ENCODE results near the gene SSH3. TPM values are rescaled to one million over a fixed set of nuclear protein-coding genes. Genes with fewer than 3 reads are reported as not detected.

Gene SSH3
- total RNA-seq, 1 donor from 2014 or later = 7.1 TPM

DNA sequence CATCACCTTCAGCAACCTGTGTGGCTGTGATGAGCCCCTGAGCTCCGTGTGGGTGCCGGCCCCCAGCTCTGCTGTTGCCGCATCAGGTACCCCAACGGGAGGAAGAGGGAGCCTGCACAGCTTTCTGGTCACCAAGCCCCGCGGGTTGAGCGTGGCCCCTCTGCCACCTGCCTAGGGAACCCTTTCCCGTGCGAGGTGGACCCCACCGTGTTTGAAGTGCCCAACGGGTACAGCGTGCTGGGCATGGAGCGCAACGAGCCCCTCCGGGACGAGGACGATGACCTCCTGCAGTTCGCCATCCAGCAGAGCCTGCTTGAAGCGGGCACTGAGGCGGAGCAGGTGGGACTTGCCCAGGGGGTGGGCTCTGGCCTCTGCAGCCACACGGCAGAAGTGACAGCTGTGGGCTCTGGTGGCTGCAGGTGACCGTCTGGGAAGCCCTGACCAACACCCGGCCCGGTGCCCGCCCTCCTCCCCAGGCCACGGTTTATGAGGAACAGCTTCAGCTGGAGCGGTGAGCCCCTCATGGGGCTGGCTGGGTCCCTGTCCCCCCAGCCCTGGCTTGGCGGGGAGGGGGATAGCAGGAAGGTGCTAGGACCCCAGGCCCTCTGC lies 1.9 kb upstream of the SSH3 start:
- Mint-ChIP-seq H3K9me3 (peaks cover 2% of the 10 kb centered on the region), H3K4me3 (no peak overlapping the region), H3K27ac (no peak overlapping the region), H3K4me1 (no peaks in the 10 kb centered on the region), H3K27me3 (no peaks in the 10 kb centered on the region), H3K36me3 (ENCODE audit: low read depth) (peaks cover 33% of the 10 kb centered on the region)
- DNase-seq = no peak
- intact Hi-C loops (cut with micrococcal nuclease) = no loop called here

DNA sequence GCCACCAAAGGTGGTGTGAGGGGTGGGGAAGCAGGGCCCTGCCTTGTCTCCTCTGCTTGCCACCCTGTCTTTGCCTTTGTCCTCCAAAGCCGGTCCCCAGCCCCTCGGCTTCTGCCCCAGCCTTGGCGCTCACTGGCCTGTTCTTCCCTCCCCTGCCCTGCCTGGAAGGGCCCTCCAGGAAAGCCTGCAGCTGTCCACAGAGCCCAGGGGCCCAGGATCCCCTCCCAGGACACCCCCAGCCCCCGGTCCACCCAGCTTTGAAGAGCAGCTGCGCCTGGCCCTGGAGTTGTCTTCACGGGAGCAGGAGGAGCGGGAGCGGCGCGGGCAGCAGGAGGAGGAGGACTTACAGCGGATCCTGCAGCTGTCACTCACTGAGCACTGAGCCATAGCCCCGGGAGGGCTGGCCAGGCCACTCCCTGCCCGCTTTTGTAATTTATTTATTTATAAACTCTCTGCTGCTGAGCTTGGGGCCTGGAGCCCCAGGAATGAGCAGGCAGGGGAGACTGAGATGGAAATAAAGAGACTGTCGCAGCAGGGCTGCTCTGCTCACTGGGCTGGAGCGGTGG lies 1.3 kb upstream of the SSH3 start:
- H3K27ac Mint-ChIP-seq = no peak overlapping the region
- H3K4me3 Mint-ChIP-seq = peak overlapping the region; percentile 37
- DNase-seq = no peak
- intact Hi-C loops (cut with micrococcal nuclease) = no loop called here
- no peaks in the 10 kb centered on the region for H3K4me1 Mint-ChIP-seq
- no peaks in the 10 kb centered on the region for H3K27me3 Mint-ChIP-seq
- H3K36me3 Mint-ChIP-seq (ENCODE audit: low read depth) = peaks cover 27% of the 10 kb centered on the region
- no peaks in the 10 kb centered on the region for H3K9me3 Mint-ChIP-seq

DNA sequence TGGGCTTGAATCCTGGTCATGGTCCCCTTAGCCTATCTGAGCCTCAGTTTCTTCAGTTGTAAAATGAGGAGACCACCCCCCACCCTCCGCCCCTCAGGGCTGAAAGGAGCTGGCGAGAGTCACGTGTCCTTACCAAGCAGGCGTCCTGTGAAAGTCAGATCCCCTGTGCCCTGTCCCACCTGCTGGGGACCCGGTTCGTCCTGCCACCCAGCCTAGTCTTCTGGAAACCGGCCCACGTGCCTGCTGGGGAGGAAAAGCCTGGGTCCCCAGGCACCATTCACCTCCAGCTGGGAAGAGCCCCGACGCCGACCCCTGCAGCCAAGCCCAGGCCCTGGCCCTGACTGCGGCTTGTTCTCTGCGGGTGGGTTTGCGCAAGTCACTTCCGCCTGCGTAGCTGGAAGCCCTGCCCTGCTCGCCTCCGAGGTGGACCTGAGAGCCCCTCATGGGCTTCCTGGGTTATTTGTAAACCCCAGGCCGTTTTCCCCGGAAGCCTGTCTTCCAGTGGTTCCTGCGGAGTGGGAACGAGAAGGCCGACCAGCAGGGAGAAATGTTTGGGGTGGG lies 679 bp upstream of the SSH3 start:
- H3K27me3 Mint-ChIP-seq = no peaks in the 10 kb centered on the region
- peak overlapping the region; percentile 37 for H3K4me3 Mint-ChIP-seq
- intact Hi-C loops (cut with micrococcal nuclease) = no loop called here
- peaks cover 25% of the 10 kb centered on the region for H3K36me3 Mint-ChIP-seq (ENCODE audit: low read depth)
- H3K9me3 Mint-ChIP-seq = no peaks in the 10 kb centered on the region
- H3K4me1 Mint-ChIP-seq = no peaks in the 10 kb centered on the region
- DNase-seq = no peak
- no peak overlapping the region for H3K27ac Mint-ChIP-seq

DNA sequence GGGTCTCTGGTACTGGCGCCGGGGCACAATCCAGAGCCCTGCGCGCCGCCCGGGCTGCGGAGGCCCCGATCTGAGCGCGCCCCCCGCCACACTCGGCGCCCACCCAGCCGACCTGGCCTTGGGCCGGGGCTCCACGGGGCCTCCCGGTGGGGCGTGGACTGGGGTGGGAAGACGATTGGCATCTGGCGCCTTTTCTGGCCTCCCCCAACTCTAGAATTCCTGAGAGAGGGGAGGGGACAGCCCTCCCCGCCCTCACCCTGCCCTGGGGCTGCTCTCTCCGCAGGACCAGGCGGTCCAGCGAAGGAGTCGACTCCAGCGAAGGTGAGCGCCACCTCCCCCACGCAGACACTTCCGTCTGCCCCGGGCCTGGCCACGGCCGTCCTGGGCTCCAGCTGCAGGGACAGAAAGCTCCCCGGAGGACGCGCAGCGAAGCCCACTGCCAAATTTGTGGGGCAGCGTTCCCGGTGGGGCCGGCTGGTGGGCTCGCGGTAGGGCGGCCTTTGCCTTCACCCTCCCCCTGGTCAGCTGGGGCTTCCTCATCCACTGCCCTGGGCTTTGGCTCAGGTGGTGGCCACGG lies 593 bp downstream of the SSH3 start:
- intact Hi-C loops (cut with micrococcal nuclease) = no loop called here
- Mint-ChIP-seq H3K4me1 (no peaks in the 10 kb centered on the region), H3K36me3 (ENCODE audit: low read depth) (peaks cover 14% of the 10 kb centered on the region), H3K27me3 (no peaks in the 10 kb centered on the region), H3K4me3 (no peak overlapping the region), H3K27ac (no peak overlapping the region), H3K9me3 (no peaks in the 10 kb centered on the region)
- DNase-seq = no peak

DNA sequence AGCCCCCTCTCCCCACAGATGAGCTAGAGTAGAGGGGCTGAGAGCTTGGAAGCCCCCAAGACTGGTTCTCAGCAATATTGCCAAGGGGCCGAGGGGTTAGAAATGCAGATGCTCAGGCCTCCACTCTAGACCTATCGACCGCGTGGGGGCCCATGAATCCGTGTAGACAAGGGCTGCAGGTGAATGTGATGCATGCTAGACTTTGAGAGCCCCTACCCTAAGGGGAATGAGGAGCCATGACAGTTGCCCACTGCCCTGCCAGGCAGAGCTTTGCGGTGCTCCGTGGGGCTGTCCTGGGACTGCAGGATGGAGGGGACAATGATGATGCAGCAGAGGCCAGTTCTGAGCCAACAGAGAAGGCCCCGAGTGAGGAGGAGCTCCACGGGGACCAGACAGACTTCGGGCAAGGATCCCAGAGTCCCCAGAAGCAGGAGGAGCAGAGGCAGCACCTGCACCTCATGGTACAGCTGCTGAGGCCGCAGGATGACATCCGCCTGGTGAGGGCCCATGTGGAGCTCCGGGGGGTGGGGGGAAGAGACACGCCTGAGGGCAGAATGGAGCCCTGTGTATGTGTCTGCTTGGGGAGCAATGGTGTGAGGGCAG lies 1.3 kb downstream of the SSH3 start:
- no peak overlapping the region for H3K27ac Mint-ChIP-seq

DNA sequence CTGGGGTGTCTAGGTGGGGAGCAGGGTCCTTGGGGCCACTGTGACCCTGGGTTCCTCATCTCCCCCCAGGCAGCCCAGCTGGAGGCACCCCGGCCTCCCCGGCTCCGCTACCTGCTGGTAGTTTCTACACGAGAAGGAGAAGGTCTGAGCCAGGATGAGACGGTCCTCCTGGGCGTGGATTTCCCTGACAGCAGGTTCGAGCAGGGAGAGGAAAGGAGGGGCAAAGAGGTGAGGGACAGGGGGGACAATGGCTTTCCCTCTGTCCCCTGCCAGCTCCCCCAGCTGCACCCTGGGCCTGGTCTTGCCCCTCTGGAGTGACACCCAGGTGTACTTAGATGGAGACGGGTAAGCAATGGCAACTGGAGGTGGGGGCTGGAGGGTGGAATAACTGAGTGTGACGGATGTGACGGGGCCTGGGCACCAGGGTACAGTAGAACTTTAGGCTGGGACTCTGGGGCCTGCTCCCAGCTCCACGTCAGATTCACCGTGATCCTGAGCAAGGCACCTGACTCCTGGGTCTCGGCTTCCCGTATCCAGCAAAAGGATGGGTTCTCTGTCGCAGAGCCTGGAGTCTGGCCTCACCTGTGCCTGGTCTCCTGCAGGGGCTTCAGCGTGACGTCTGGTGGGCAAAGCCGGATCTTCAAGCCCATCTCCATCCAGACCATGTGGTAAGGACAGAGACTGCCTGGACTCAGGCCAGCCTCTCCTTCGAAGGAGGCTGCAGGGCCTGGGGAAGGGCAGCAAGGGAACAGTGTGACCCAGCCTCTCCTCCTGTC lies 3.6 kb downstream of the SSH3 start:
- Mint-ChIP-seq H3K27me3 (no peaks in the 10 kb centered on the region), H3K4me3 (no peak overlapping the region), H3K36me3 (ENCODE audit: low read depth) (peaks cover 7% of the 10 kb centered on the region), H3K4me1 (peaks cover 3% of the 10 kb centered on the region), H3K27ac (no peak overlapping the region), H3K9me3 (no peaks in the 10 kb centered on the region)
- intact Hi-C loops (cut with micrococcal nuclease) = no loop called here
- no peak for DNase-seq

More for the DNA sequence above, 1.3 kb downstream of the SSH3 start:
- DNase-seq = no peak
- Mint-ChIP-seq H3K27me3 (no peaks in the 10 kb centered on the region), H3K36me3 (ENCODE audit: low read depth) (peaks cover 10% of the 10 kb centered on the region), H3K9me3 (no peaks in the 10 kb centered on the region), H3K4me3 (no peak overlapping the region), H3K4me1 (no peaks in the 10 kb centered on the region)
- intact Hi-C loops (cut with micrococcal nuclease) = no loop called here

DNA sequence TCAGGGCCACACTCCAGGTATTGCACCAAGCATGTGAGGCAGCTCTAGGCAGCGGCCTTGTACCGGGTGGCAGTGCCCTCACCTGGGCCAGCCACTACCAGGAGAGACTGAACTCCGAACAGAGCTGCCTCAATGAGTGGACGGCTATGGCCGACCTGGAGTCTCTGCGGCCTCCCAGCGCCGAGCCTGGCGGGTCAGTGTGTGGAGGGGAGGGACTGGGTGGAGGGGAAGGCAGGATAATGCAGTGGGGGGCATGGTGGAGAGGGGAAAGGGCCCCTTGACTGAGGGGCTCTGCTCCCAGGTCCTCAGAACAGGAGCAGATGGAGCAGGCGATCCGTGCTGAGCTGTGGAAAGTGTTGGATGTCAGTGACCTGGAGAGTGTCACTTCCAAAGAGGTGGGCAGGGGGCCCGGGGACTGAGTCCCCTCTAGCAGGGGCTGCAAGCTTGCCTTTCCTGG lies 4.2 kb downstream of the SSH3 start:
- Mint-ChIP-seq H3K4me1 (peaks cover 8% of the 10 kb centered on the region), H3K36me3 (ENCODE audit: low read depth) (peaks cover 4% of the 10 kb centered on the region), H3K9me3 (no peaks in the 10 kb centered on the region), H3K27ac (no peak overlapping the region), H3K4me3 (no peak overlapping the region), H3K27me3 (no peaks in the 10 kb centered on the region)
- intact Hi-C loops (cut with micrococcal nuclease) = no loop called here
- DNase-seq = no peak

DNA sequence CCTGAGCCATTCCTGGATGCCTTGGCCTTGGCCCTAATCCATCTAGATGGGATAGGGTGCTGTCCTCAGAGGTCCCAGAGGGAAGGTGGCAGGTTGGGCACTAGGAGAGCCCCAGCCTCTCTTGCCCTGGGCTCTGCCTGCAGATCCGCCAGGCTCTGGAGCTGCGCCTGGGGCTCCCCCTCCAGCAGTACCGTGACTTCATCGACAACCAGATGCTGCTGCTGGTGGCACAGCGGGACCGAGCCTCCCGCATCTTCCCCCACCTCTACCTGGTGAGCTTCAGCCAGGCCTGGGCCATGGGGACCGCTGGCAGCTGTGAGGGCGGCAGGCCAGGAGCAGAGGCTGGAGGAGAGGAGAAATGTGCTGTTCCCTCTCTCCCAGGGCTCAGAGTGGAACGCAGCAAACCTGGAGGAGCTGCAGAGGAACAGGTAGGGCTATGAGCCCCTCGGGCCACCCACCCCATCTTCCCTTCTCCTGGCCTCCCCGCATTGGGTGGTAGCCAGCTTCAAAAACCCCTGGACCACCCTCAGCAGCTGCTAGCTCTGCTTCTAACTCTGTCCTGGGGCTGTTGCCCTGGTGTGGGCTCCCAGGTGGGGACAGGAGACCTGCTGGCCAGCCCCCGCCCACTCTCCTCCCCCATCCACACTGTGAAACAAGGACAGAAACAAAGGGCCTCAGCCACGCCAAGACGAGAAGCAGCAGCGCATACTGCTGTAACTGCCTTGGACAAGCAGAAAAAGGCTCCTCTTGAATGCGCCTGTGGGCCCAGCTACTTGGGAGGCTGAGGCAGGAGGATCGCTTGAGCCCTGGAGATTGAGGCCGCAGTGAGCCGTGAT lies 4.9 kb downstream of the SSH3 start:
- Mint-ChIP-seq H3K27ac (no peak overlapping the region), H3K4me1 (peaks cover 15% of the 10 kb centered on the region), H3K9me3 (no peaks in the 10 kb centered on the region), H3K36me3 (ENCODE audit: low read depth) (peaks cover 2% of the 10 kb centered on the region), H3K4me3 (no peak overlapping the region), H3K27me3 (no peaks in the 10 kb centered on the region)
- intact Hi-C loops (cut with micrococcal nuclease) = no loop called here
- DNase-seq = no peak

DNA sequence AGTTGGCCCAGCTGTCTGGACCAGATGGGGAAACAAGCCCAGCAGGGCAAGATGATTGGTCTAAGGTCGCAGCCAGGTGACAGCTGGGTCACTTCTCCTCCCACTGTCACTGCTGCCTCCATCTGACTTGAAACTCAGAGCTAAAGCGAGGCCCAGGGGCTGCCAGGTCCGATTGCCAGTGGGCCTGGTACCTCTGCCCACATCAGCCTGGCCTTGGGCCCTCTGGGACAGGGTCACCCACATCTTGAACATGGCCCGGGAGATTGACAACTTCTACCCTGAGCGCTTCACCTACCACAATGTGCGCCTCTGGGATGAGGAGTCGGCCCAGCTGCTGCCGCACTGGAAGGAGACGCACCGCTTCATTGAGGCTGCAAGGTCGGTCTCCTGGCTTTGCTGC lies 5.8 kb downstream of the SSH3 start:
- no peak overlapping the region for H3K4me3 Mint-ChIP-seq
- peak; percentile 52 for DNase-seq
- H3K27ac Mint-ChIP-seq = no peak overlapping the region
- H3K4me1 Mint-ChIP-seq = peaks cover 20% of the 10 kb centered on the region
- no peaks in the 10 kb centered on the region for H3K9me3 Mint-ChIP-seq
- peaks cover 2% of the 10 kb centered on the region for H3K36me3 Mint-ChIP-seq (ENCODE audit: low read depth)
- H3K27me3 Mint-ChIP-seq = no peaks in the 10 kb centered on the region
- intact Hi-C loops (cut with micrococcal nuclease) = no loop called here

DNA sequence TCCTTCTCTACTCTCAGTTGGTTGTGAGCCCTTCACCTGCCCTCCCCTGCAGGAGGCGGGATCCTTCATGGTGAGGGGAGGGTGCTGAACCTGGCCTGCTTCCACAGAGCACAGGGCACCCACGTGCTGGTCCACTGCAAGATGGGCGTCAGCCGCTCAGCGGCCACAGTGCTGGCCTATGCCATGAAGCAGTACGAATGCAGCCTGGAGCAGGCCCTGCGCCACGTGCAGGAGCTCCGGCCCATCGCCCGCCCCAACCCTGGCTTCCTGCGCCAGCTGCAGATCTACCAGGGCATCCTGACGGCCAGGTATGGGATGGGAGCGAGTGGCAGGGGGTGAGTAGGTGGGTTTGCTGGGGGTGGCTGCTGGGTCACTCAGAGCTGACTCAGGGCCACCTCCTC lies 6.3 kb downstream of the SSH3 start:
- peaks cover 2% of the 10 kb centered on the region for H3K36me3 Mint-ChIP-seq (ENCODE audit: low read depth)
- no peaks in the 10 kb centered on the region for H3K9me3 Mint-ChIP-seq
- intact Hi-C loops (cut with micrococcal nuclease) = no loop called here
- no peak overlapping the region for H3K27ac Mint-ChIP-seq
- no peaks in the 10 kb centered on the region for H3K27me3 Mint-ChIP-seq
- H3K4me3 Mint-ChIP-seq = no peak overlapping the region
- peaks cover 21% of the 10 kb centered on the region for H3K4me1 Mint-ChIP-seq
- peak; percentile 55 for DNase-seq

DNA sequence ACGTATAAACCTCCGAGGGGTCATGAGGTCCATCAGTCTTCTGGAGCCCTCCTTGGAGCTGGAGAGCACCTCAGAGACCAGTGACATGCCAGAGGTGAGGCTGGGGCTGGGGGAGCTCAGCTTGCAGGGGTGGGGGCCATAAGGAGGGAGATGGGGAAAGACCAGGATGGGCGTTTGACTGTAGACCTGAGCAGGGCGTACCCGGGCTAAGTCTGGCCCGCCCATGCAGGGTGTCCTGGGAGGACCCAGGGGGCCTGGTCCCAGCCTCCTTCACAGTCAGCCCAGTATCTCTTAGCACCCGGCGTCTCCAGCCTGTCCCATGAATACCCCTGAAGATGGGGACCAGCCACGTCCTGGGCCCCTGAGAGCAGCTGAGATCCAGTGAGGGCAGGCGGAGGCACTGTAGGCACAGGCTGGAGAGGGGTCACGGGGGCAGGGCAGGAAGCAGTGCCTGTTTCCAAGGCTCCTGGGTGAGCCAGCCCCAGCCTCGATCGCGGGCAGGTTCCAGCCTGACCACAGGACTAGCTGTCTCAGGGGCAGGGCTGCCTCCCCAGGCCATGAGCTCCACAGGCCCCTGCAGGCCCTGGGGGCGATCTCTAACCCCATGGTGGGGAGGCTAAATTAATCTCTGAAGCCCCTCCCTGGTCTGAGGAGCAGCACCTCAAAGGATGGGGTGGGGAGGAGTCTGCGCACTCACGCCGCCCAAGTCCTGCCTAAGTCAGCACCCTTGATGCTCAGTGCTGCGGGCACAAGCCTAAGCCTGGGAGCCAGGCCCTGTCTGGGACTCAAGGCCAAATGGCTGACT lies 7.1 kb downstream of the SSH3 start:
- Mint-ChIP-seq H3K4me1 (peaks cover 21% of the 10 kb centered on the region), H3K36me3 (ENCODE audit: low read depth) (peaks cover 2% of the 10 kb centered on the region), H3K27ac (no peak overlapping the region), H3K27me3 (no peaks in the 10 kb centered on the region), H3K9me3 (no peaks in the 10 kb centered on the region), H3K4me3 (no peak overlapping the region)
- intact Hi-C loops (cut with micrococcal nuclease) = no loop called here
- peak; percentile 54 for DNase-seq

DNA sequence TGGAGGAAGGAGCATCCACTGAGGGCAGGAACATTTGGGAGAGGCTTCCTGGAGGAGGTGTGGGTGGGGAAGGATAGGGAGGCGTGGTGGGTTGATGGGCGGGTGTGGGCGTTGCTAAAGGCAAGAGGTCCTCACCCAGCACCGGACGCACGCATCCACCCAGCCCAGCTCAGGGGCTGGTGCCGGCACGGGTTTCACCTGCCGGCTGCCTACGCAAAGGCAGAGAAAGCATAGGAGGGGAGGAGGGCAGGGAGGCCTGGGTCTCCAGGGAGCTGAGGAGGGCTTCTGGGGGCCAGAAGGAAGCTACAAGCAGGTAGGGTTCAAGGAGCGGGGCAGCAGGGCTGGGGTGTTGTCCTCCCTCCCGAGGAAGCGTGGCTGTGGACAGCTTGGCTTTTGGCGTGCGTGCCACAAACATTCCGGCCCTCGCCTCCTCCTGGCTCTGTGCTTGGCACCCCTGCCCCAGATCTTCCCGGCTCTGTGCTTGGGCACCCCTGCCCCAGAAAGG lies 7.8 kb downstream of the SSH3 start:
- Mint-ChIP-seq H3K4me3 (no peak overlapping the region), H3K36me3 (ENCODE audit: low read depth) (peaks cover 2% of the 10 kb centered on the region), H3K4me1 (peaks cover 24% of the 10 kb centered on the region), H3K27ac (no peak overlapping the region), H3K27me3 (no peaks in the 10 kb centered on the region), H3K9me3 (no peaks in the 10 kb centered on the region)
- DNase-seq = peak; percentile 54
- intact Hi-C loops (cut with micrococcal nuclease) = no loop called here

Data from activated CD4-positive, alpha-beta T cell treated with anti-CD3 and anti-CD28 coated beads, Interleukin-2, amount 10 ng/mL, durations not matched to agents 24 days and 14 days (primary cell).